Thyroid gland (tissue), 4 donors: ENCODE measurements around the gene GTF3C4.

Source experiments
- CTCF ChIP-seq, 6 experiments: fragments of 200-600 bp in 3 of 6; fragments of 450-650 bp in 3 of 6; sonication (generic) in 3 of 6; IDR thresholded peaks; one replicate each; pipeline ENCODE4 v1.5.1; 2016 to 2019; ENCODE audit warnings: antibody characterized with exemption in 6 of 6, mild to moderate bottlenecking in 2 of 6, inconsistent platforms in 1 of 6, moderate library complexity in 1 of 6
- POLR2A ChIP-seq, 2 donors: fragments of 450-650 bp; IDR thresholded peaks; one replicate each; pipeline ENCODE4 v1.6.1; 2017; ENCODE audit warnings: antibody characterized with exemption in 2 of 2, mild to moderate bottlenecking in 2 of 2, moderate library complexity in 1 of 2

GRCh38 chr9:132728071-132728470 lies 57.8 kb downstream of the GTF3C4 start:
- TF ChIP-seq POLR2A (IDR thresholded peaks at IDR 0.05) = no peak
- TF ChIP-seq CTCF (IDR thresholded peaks at IDR 0.05) = no peak
